ENCODE measurements around the gene PDE4D. TPM values are rescaled to one million over a fixed set of nuclear protein-coding genes. Genes with fewer than 3 reads are reported as not detected.

PDE4D gene
- total RNA-seq, 1 donor from 2014 or later, result 7.6 TPM

- Mint-ChIP-seq H3K9me3 (ENCODE audit: low read depth) (no peaks in the 10 kb centered on the region), H3K27me3 (no peaks in the 10 kb centered on the region), H3K4me3 (ENCODE audit: low read depth) (no peak overlapping the region), H3K36me3 (ENCODE audit: insufficient read depth) (no peaks in the 10 kb centered on the region), H3K27ac (no peak overlapping the region), H3K4me1 (ENCODE audit: low read depth) (peaks cover 4% of the 10 kb centered on the region)
- no peak for TF ChIP-seq CTCF (IDR thresholded peaks at IDR 0.05; ENCODE audit: unreplicated experiment)
- no peak for DNase-seq (ENCODE audit: low spot score, unreplicated experiment)
These were observed 627.1 kb downstream of the PDE4D start for GRCh38 chr5:59266410-59266809.

GRCh38 chr5:59264639-59265245, 628.8 kb downstream of the PDE4D start:
- H3K36me3 Mint-ChIP-seq (ENCODE audit: insufficient read depth), result no peaks in the 10 kb centered on the region
- H3K4me3 Mint-ChIP-seq (ENCODE audit: low read depth), result no peak overlapping the region
- H3K27me3 Mint-ChIP-seq, result no peaks in the 10 kb centered on the region
- H3K4me1 Mint-ChIP-seq (ENCODE audit: low read depth), result peaks cover 4% of the 10 kb centered on the region
- no peak overlapping the region for H3K27ac Mint-ChIP-seq
- no peaks in the 10 kb centered on the region for H3K9me3 Mint-ChIP-seq (ENCODE audit: low read depth)
- TF ChIP-seq CTCF (IDR thresholded peaks at IDR 0.05; ENCODE audit: unreplicated experiment), result no peak
- no peak for DNase-seq (ENCODE audit: low spot score, unreplicated experiment)

- Mint-ChIP-seq H3K27ac (no peak overlapping the region), H3K9me3 (ENCODE audit: low read depth) (no peaks in the 10 kb centered on the region)
These were observed 629.5 kb downstream of the PDE4D start for GRCh38 chr5:59264013-59264412.

GRCh38 chr5:59261969-59262368, 631.6 kb downstream of the PDE4D start:
- TF ChIP-seq CTCF (IDR thresholded peaks at IDR 0.05; ENCODE audit: unreplicated experiment), result no peak
- H3K27ac Mint-ChIP-seq, result no peak overlapping the region
- no peaks in the 10 kb centered on the region for H3K9me3 Mint-ChIP-seq (ENCODE audit: low read depth)
- H3K36me3 Mint-ChIP-seq (ENCODE audit: insufficient read depth), result no peaks in the 10 kb centered on the region
- H3K4me3 Mint-ChIP-seq (ENCODE audit: low read depth), result no peak overlapping the region
- no peaks in the 10 kb centered on the region for H3K27me3 Mint-ChIP-seq
- peaks cover 12% of the 10 kb centered on the region for H3K4me1 Mint-ChIP-seq (ENCODE audit: low read depth)
- DNase-seq (ENCODE audit: low spot score, unreplicated experiment), result no peak

More at GRCh38 chr5:59264013-59264412, 629.5 kb downstream of the PDE4D start:
- Mint-ChIP-seq H3K36me3 (ENCODE audit: insufficient read depth) (no peaks in the 10 kb centered on the region), H3K4me3 (ENCODE audit: low read depth) (no peak overlapping the region), H3K27me3 (no peaks in the 10 kb centered on the region), H3K4me1 (ENCODE audit: low read depth) (peaks cover 4% of the 10 kb centered on the region)
- no peak for DNase-seq (ENCODE audit: low spot score, unreplicated experiment)
- TF ChIP-seq CTCF (IDR thresholded peaks at IDR 0.05; ENCODE audit: unreplicated experiment), result no peak

- Mint-ChIP-seq H3K9me3 (ENCODE audit: low read depth) (no peaks in the 10 kb centered on the region), H3K36me3 (ENCODE audit: insufficient read depth) (no peaks in the 10 kb centered on the region), H3K27me3 (no peaks in the 10 kb centered on the region), H3K4me1 (ENCODE audit: low read depth) (peaks cover 8% of the 10 kb centered on the region), H3K4me3 (ENCODE audit: low read depth) (no peak overlapping the region), H3K27ac (no peak overlapping the region)
- no peak for TF ChIP-seq CTCF (IDR thresholded peaks at IDR 0.05; ENCODE audit: unreplicated experiment)
- DNase-seq (ENCODE audit: low spot score, unreplicated experiment), result no peak
These were observed 632.6 kb downstream of the PDE4D start for GRCh38 chr5:59260973-59261372.

Measured in progenitor cell of endocrine pancreas (in vitro differentiated cells).